Measurements from ENCODE around the gene SCUBE1. TPM values are rescaled to one million over a fixed set of nuclear protein-coding genes. Genes with fewer than 3 reads are reported as not detected.

SCUBE1 gene
- total and polyA plus RNA-seq, 2 of the 8 experiments (the other 6 are each of a cell fraction or from before 2014, with no cell fraction given), result 2.3 to 4.9 TPM

GRCh38 chr22:43342347-43343261, 568 bp downstream of the SCUBE1 start (continued):
- no peak for TF ChIP-seq CEBPB (IDR thresholded peaks at IDR 0.05; ENCODE audit: low read depth, low read length)
